ENCODE data around the gene DCBLD1. TPM values are rescaled to one million over a fixed set of nuclear protein-coding genes. Genes with fewer than 3 reads are reported as not detected.

Gene DCBLD1
- total and polyA plus RNA-seq, 11 donors: 2.9 to 11.4 (median 4.0) TPM

DNA sequence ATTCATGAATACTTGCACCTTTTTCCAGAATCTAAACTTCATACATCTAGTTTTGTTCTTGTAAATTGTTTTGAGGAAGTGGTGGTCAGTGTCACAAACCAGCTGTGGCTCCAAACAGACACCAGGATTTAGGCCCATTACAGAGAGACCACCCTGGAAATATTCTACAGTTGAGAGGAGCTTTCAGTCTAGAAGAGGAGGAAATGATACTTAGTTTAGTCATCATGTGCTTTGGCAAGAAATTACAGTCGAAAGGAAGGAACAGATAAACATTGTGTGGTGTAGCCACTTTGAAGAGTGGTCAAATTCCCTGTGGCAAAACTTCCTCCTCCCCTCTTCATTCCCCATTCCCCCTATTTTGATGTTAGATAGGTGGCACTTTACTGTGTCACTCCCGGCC lies 15.7 kb downstream of the DCBLD1 start:
- intact Hi-C loops (cut with DNase I): no loop called here
- Histone ChIP-seq H3K4me3 (no peak overlapping the region), H3K4me1 (peaks cover 0 to 52% (median 15%) of the 10 kb centered on the region in 12 donors), H3K9me3 (no peaks in the 10 kb centered on the region), H3K27me3 (no peaks in the 10 kb centered on the region), H3K36me3 (no peaks in the 10 kb centered on the region), H3K27ac (peak overlapping the region in 10 of 12 donors; percentile 2 to 63 (median 39))
- DNase-seq (no peak), ATAC-seq (peak in 3 of 4 donors; percentile 48 to 63 (median 49))
- TF ChIP-seq, protein P1, sequence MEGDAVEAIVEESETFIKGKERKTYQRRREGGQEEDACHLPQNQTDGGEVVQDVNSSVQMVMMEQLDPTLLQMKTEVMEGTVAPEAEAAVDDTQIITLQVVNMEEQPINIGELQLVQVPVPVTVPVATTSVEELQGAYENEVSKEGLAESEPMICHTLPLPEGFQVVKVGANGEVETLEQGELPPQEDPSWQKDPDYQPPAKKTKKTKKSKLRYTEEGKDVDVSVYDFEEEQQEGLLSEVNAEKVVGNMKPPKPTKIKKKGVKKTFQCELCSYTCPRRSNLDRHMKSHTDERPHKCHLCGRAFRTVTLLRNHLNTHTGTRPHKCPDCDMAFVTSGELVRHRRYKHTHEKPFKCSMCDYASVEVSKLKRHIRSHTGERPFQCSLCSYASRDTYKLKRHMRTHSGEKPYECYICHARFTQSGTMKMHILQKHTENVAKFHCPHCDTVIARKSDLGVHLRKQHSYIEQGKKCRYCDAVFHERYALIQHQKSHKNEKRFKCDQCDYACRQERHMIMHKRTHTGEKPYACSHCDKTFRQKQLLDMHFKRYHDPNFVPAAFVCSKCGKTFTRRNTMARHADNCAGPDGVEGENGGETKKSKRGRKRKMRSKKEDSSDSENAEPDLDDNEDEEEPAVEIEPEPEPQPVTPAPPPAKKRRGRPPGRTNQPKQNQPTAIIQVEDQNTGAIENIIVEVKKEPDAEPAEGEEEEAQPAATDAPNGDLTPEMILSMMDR (IDR thresholded peaks at IDR 0.05): no peak
- no peak for TF ChIP-seq POLR2A (IDR thresholded peaks at IDR 0.05)
- 49 to 57% (median 56%) methylated on average over 2 of the region's 2 CpGs for WGBS, 4 donors

DNA sequence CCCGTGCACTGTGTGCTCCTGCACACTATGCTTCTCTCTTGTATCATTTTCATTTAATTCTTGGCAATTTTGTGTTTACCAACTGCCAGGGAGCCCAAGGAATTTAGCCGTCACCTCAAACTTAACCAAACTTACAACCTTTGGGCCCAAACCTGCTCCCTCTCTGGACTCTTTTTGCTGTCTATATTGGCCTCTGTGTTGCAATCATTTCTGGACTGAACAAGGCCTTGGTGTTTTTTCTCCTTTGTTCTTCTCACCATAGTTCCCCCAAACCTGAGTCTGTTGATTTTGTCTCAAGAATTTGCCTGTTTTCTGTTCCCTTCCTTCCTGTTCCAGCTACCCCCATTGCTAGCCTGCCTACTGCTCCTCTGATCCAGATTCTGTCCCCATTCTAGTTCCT lies 19.2 kb downstream of the DCBLD1 start:
- WGBS, 4 donors: 73 to 83% (median 76%) methylated on average over 2 of the region's 2 CpGs
- ATAC-seq (no peak), DNase-seq (no peak)
- H3K4me1 ChIP-seq: peaks cover 0 to 28% (median 9%) of the 10 kb centered on the region in 12 donors
- no peak overlapping the region for H3K4me3 ChIP-seq
- no peaks in the 10 kb centered on the region for H3K9me3 ChIP-seq
- no peaks in the 10 kb centered on the region for H3K27me3 ChIP-seq
- intact Hi-C loops (cut with DNase I): no loop called here
- no peak overlapping the region for H3K27ac ChIP-seq
- H3K36me3 ChIP-seq: peaks cover 0 to 28% (median 16%) of the 10 kb centered on the region in 9 donors
- TF ChIP-seq, protein P1 (IDR thresholded peaks at IDR 0.05): no peak

DNA sequence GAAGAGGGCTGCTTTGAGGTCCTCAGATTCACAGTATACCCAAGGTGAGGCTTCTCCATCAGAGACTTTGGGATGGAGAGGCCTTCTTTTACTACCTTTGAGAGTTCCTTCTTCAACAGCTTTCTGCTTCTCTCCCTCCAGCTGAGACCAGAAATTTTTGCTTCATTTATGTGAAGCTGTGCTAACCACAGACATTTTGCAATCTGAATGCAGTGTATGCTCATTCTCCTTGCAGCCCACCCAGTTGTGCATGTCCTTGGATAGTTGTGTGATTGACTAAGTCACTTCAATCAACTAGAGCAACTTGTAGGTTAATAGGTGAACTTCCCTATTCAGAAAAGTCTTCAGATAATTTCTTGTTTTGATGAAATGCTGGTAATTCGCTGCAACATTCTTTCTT lies 20.1 kb downstream of the DCBLD1 start:
- no peaks in the 10 kb centered on the region for H3K9me3 ChIP-seq
- peaks cover 0 to 28% (median 16%) of the 10 kb centered on the region in 9 donors for H3K36me3 ChIP-seq
- DNase-seq: no peak
- H3K27ac ChIP-seq: no peak overlapping the region
- no peak for ATAC-seq
- intact Hi-C loops (cut with DNase I): no loop called here
- WGBS, 4 donors: 95 to 100% (median 99%) methylated on average over 1 of the region's 1 CpG
- no peak for TF ChIP-seq POLR2A (IDR thresholded peaks at IDR 0.05)
- no peak overlapping the region for H3K4me3 ChIP-seq
- H3K4me1 ChIP-seq: peaks cover 0 to 21% (median 11%) of the 10 kb centered on the region in 12 donors
- no peaks in the 10 kb centered on the region for H3K27me3 ChIP-seq

DNA sequence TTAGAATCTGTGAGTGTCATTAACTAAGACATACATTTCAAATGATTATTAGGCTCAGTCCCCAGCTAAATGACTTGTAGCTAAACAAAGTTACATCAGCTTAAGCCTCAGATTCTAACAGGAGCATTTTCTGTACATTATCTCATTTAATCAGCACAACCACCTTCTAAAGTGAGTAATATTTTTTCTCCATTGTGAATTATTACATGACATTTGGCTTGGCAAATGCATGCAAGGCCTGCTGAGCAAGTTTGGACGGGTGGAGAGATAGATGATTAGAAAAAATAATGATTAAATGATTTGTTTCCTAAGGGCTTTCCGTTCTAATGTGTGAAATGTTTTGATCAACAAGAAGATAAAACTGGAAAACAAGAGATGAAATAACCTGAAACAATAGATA lies 20.7 kb downstream of the DCBLD1 start:
- H3K4me1 ChIP-seq: peaks cover 0 to 18% (median 7%) of the 10 kb centered on the region in 12 donors
- no peak overlapping the region for H3K4me3 ChIP-seq
- intact Hi-C loops (cut with DNase I): no loop called here
- H3K9me3 ChIP-seq: no peaks in the 10 kb centered on the region
- peaks cover 0 to 28% (median 16%) of the 10 kb centered on the region in 9 donors for H3K36me3 ChIP-seq
- no peak for DNase-seq
- ATAC-seq: no peak
- H3K27ac ChIP-seq: no peak overlapping the region
- 68 to 80% (median 71%) methylated on average over 2 of the region's 2 CpGs for WGBS, 4 donors
- TF ChIP-seq, protein P1 (IDR thresholded peaks at IDR 0.05): no peak
- TF ChIP-seq POLR2A (IDR thresholded peaks at IDR 0.05): no peak
- no peaks in the 10 kb centered on the region for H3K27me3 ChIP-seq

All from heart left ventricle (tissue), 16 donors.